DND-41 (cell line): Measurements from ENCODE around the gene TMED4.

Experiments used
- ATAC-seq: fragments of 200-7000 bp; cut with Tn5 transposase; 3 replicates; pipeline ENCODE4 v1.9.1; 2021; ENCODE audit warnings: low read depth; ENCODE audit not compliant: insufficient read depth
- DNase-seq: peaks from one replicate; pipeline ENCODE4 v3.0.0-alpha.2; 2020
- H2AFZ ChIP-seq: 2 replicates; pipeline ENCODE4 v1.6.0; 2012; ENCODE audit warnings: low read depth, low read length
- H3K27ac ChIP-seq: 2 replicates; pipeline ENCODE4 v1.5.1; 2012; ENCODE audit warnings: low read length, inconsistent platforms
- H3K27me3 ChIP-seq: fragments of 200-600 bp; sonication (generic); 2 replicates; pipeline ENCODE4 v1.6.0; 2012; ENCODE audit warnings: low read length, mild to moderate bottlenecking, inconsistent platforms; ENCODE audit not compliant: insufficient read depth, poor library complexity
- H3K36me3 ChIP-seq: 2 replicates; pipeline ENCODE4 v1.5.1; 2012; ENCODE audit warnings: low read length, inconsistent platforms; ENCODE audit not compliant: insufficient read depth
- H3K4me1 ChIP-seq: 2 replicates; pipeline ENCODE4 v1.5.1; 2012; ENCODE audit warnings: mild to moderate bottlenecking, low read length; ENCODE audit not compliant: insufficient read depth
- H3K4me2 ChIP-seq: 2 replicates; pipeline ENCODE4 v1.6.0; 2012; ENCODE audit warnings: mild to moderate bottlenecking, moderate library complexity, low read length, inconsistent platforms; ENCODE audit not compliant: insufficient read depth
- H3K4me3 ChIP-seq, 2 experiments: fragments of 200-600 bp in 1 of 2; shearing (Covaris generic) in 1 of 2; 2 replicates each; pipeline ENCODE4 v1.5.1; 2012 to 2016; ENCODE audit warnings: inconsistent platforms in 2 of 2, low read length in 2 of 2, mild to moderate bottlenecking in 2 of 2, low read depth in 1 of 2, moderate library complexity in 1 of 2
- H3K79me2 ChIP-seq: 2 replicates; pipeline ENCODE4 v1.6.0; 2012; ENCODE audit warnings: low read length, inconsistent platforms; ENCODE audit not compliant: insufficient read depth
- H3K9ac ChIP-seq: 2 replicates; pipeline ENCODE4 v1.6.0; 2012; ENCODE audit warnings: low read depth, mild to moderate bottlenecking, inconsistent platforms, low read length, moderate library complexity
- H3K9me3 ChIP-seq: 2 replicates; pipeline ENCODE4 v1.5.1; 2012; ENCODE audit warnings: low read length, moderate library complexity, mild to moderate bottlenecking, inconsistent platforms; ENCODE audit not compliant: insufficient read depth, severe bottlenecking
- H4K20me1 ChIP-seq: 2 replicates; pipeline ENCODE4 v1.6.0; 2012; ENCODE audit warnings: low read length; ENCODE audit not compliant: insufficient read depth
- EZH2 ChIP-seq: IDR thresholded peaks from 3 replicates; pipeline ENCODE4 v1.6.1; 2012; ENCODE audit warnings: borderline replicate concordance, low read depth, mild to moderate bottlenecking, moderate library complexity, low read length, inconsistent platforms; ENCODE audit not compliant: severe bottlenecking
- TF ChIP-seq, protein P1 (sequence below): IDR thresholded peaks from 2 replicates; pipeline ENCODE4 v1.5.1; 2012; ENCODE audit warnings: borderline replicate concordance, low read length, moderate library complexity, mild to moderate bottlenecking; ENCODE audit not compliant: poor library complexity, severe bottlenecking; ENCODE audit errors: extremely low read depth

Gene TMED4

DNA sequence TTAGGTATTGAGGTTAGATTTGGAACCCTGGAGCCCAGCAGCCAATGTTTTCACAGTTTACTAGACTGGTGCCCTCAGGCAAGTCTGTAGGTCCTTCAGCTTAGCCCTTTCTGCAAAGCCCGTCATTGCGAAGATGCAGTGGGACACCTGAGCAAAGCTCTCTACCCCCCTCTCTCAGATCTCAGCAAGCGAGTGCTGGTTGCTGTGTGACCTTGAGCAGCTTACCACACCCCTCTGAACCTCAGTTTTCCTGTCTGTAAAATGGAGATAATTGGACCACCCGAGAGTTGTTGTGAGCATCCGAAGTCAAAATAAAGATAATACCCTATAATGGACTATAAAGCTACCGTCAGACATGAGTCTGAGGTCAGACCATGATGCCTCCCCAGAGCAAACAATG lies 44.6 kb downstream of the TMED4 start:
- Histone ChIP-seq H4K20me1 (no peaks in the 10 kb centered on the region), H3K9ac (no peak overlapping the region), H2AFZ (no peak overlapping the region), H3K36me3 (no peaks in the 10 kb centered on the region), H3K4me2 (no peak overlapping the region), H3K4me1 (no peaks in the 10 kb centered on the region), H3K27ac (no peak overlapping the region), H3K79me2 (no peaks in the 10 kb centered on the region), H3K4me3 (no peak overlapping the region), H3K9me3 (no peaks in the 10 kb centered on the region), H3K27me3 (peaks cover 3% of the 10 kb centered on the region)
- TF ChIP-seq, protein P1, sequence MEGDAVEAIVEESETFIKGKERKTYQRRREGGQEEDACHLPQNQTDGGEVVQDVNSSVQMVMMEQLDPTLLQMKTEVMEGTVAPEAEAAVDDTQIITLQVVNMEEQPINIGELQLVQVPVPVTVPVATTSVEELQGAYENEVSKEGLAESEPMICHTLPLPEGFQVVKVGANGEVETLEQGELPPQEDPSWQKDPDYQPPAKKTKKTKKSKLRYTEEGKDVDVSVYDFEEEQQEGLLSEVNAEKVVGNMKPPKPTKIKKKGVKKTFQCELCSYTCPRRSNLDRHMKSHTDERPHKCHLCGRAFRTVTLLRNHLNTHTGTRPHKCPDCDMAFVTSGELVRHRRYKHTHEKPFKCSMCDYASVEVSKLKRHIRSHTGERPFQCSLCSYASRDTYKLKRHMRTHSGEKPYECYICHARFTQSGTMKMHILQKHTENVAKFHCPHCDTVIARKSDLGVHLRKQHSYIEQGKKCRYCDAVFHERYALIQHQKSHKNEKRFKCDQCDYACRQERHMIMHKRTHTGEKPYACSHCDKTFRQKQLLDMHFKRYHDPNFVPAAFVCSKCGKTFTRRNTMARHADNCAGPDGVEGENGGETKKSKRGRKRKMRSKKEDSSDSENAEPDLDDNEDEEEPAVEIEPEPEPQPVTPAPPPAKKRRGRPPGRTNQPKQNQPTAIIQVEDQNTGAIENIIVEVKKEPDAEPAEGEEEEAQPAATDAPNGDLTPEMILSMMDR: no peak
- no peak for TF ChIP-seq EZH2
- DNase-seq (no peak), ATAC-seq (no peak)

DNA sequence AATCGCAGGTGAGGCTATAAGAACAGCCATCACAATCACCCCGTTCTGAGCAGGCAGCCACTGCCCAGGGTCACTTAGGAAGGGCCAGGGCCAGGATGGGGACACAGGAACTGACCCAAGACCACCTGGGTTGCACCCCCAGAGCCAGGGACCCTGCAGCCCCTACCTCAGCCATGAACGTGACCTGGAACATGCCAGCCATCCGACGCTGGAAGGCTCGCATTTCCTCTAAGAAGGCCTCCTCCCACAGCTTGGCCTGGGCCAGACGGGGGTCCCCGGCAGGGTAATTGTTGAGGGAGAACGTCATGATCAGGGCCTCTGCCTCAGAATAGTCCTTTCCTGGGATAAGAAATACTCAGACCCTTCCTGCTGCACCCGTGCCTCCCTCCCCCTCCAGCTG lies 45.9 kb downstream of the TMED4 start:
- Histone ChIP-seq H3K9ac (no peak overlapping the region), H3K4me3 (no peak overlapping the region), H3K4me1 (no peaks in the 10 kb centered on the region), H3K36me3 (no peaks in the 10 kb centered on the region), H4K20me1 (no peaks in the 10 kb centered on the region), H2AFZ (no peak overlapping the region), H3K27ac (no peak overlapping the region), H3K79me2 (no peaks in the 10 kb centered on the region), H3K9me3 (no peaks in the 10 kb centered on the region), H3K4me2 (no peak overlapping the region), H3K27me3 (no peaks in the 10 kb centered on the region)
- TF ChIP-seq, protein P1: no peak
- no peak for TF ChIP-seq EZH2
- DNase-seq: no peak
- no peak for ATAC-seq

DNA sequence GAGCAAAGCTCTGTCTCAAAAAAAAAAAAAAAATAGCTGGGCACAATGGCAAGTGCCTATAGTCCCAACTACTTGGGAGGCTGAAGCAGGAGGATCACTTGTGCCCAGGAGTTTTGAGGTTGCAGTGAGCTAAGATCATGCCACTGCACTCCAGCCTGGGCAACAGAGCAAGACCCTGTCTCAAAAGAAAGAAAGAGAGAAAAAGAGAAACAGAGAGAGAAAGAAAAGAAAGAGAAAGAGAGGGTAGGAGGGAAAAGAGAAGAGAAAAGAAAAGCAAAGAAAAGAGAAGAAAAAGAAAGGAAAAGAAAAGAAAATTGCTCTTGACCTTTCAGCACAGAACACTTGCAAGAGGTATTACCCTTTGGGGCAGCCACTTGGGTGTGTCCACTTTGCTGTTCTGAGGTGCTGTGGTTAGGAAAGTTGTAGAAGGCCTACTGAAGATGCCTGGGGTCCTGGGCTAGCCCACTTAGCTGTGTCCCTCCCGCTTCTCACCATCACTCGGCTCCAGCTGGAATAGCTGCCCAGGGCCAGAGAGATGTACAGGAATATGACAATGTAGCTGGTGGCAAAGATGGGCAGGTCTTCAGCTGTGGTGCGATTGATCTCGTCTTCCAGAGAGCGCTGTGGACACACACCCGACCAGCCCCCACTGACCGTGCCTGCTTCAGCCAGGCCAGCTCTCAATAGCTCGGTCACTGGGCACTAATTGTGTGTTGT lies 46.5 kb downstream of the TMED4 start:
- Histone ChIP-seq H3K4me2 (no peak overlapping the region), H3K79me2 (no peaks in the 10 kb centered on the region), H3K4me3 (no peak overlapping the region), H3K9me3 (no peaks in the 10 kb centered on the region), H3K36me3 (no peaks in the 10 kb centered on the region), H3K27ac (no peak overlapping the region), H2AFZ (no peak overlapping the region), H3K9ac (no peak overlapping the region), H4K20me1 (no peaks in the 10 kb centered on the region), H3K4me1 (no peaks in the 10 kb centered on the region), H3K27me3 (no peaks in the 10 kb centered on the region)
- DNase-seq (no peak), ATAC-seq (no peak)
- TF ChIP-seq EZH2: no peak
- TF ChIP-seq, protein P1: no peak
